Measurements from ENCODE around the gene SNTB2. TPM values are rescaled to one million over a fixed set of nuclear protein-coding genes. Genes with fewer than 3 reads are reported as not detected.

SNTB2 gene
- polyA plus RNA-seq, 1 experiment = 50.5 TPM

GRCh38 chr16:69319381-69319780 lies 132.4 kb downstream of the SNTB2 start:
- Histone ChIP-seq H3K4me3 (ENCODE audit: low read depth, low read length) (no peak overlapping the region), H3K27me3 (ENCODE audit: control insufficient read depth, insufficient read depth, low read length) (no peaks in the 10 kb centered on the region), H3K36me3 (ENCODE audit: control insufficient read depth, insufficient read depth, low read length) (peaks cover 69% of the 10 kb centered on the region)
- no peak for DNase-seq (ENCODE audit: low read depth)
- CTCF ChIA-PET = no interaction called here
- TF ChIP-seq CTCF (IDR thresholded peaks at IDR 0.05; ENCODE audit: insufficient read depth, low read depth, low read length) = no peak
- POLR2A ChIA-PET = no interaction called here

GRCh38 chr16:69319826-69320739 lies 133.1 kb downstream of the SNTB2 start:
- DNase-seq (ENCODE audit: low read depth) = no peak
- H3K4me3 ChIP-seq (ENCODE audit: low read depth, low read length) = no peak overlapping the region
- H3K36me3 ChIP-seq (ENCODE audit: control insufficient read depth, insufficient read depth, low read length) = peaks cover 69% of the 10 kb centered on the region
- CTCF ChIA-PET = no interaction called here
- no peaks in the 10 kb centered on the region for H3K27me3 ChIP-seq (ENCODE audit: control insufficient read depth, insufficient read depth, low read length)
- POLR2A ChIA-PET = no interaction called here
- TF ChIP-seq CTCF (IDR thresholded peaks at IDR 0.05; ENCODE audit: insufficient read depth, low read depth, low read length) = no peak

GRCh38 chr16:69320740-69321073 lies 133.7 kb downstream of the SNTB2 start:
- TF ChIP-seq CTCF (IDR thresholded peaks at IDR 0.05; ENCODE audit: insufficient read depth, low read depth, low read length) = no peak
- peaks cover 65% of the 10 kb centered on the region for H3K36me3 ChIP-seq (ENCODE audit: control insufficient read depth, insufficient read depth, low read length)
- no peak overlapping the region for H3K4me3 ChIP-seq (ENCODE audit: low read depth, low read length)
- DNase-seq (ENCODE audit: low read depth) = no peak
- H3K27me3 ChIP-seq (ENCODE audit: control insufficient read depth, insufficient read depth, low read length) = no peaks in the 10 kb centered on the region
- ChIA-PET POLR2A (no interaction called here), CTCF (no interaction called here)

GRCh38 chr16:69321080-69321479 lies 134.1 kb downstream of the SNTB2 start:
- ChIA-PET CTCF (no interaction called here), POLR2A (no interaction called here)
- H3K36me3 ChIP-seq (ENCODE audit: control insufficient read depth, insufficient read depth, low read length) = peaks cover 64% of the 10 kb centered on the region
- no peak for TF ChIP-seq CTCF (IDR thresholded peaks at IDR 0.05; ENCODE audit: insufficient read depth, low read depth, low read length)
- no peak for DNase-seq (ENCODE audit: low read depth)
- H3K27me3 ChIP-seq (ENCODE audit: control insufficient read depth, insufficient read depth, low read length) = no peaks in the 10 kb centered on the region
- no peak overlapping the region for H3K4me3 ChIP-seq (ENCODE audit: low read depth, low read length)

- Histone ChIP-seq H3K27me3 (ENCODE audit: control insufficient read depth, insufficient read depth, low read length) (no peaks in the 10 kb centered on the region), H3K4me3 (ENCODE audit: low read depth, low read length) (no peak overlapping the region), H3K36me3 (ENCODE audit: control insufficient read depth, insufficient read depth, low read length) (peaks cover 52% of the 10 kb centered on the region)
- DNase-seq (ENCODE audit: low read depth) = no peak
- ChIA-PET POLR2A (no interaction called here), CTCF (interaction anchor here (1.4 kb wide), 1 partner anchor 10 kb away, joined by 3 read pairs; no protein-coding TSS in a partner anchor)
- no peak for TF ChIP-seq CTCF (IDR thresholded peaks at IDR 0.05; ENCODE audit: insufficient read depth, low read depth, low read length)
These were observed 135.4 kb downstream of the SNTB2 start for GRCh38 chr16:69322343-69322742.
